GM21447 (cell line): Measurements from ENCODE around the gene H2BW1.
"Not testable (repeated sequence)": the region's sequence is repeated elsewhere in the genome, so short reads cannot be mapped to it uniquely, and the experiment has no call there.

Experiments
- ATAC-seq: cut with Tn5 transposase; IDR thresholded peaks from one replicate; pipeline ENCODE4 v1.9.1; 2021; ENCODE audit not compliant: unreplicated experiment

Gene H2BW1, protein sequence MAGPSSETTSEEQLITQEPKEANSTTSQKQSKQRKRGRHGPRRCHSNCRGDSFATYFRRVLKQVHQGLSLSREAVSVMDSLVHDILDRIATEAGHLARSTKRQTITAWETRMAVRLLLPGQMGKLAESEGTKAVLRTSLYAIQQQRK

DNA sequence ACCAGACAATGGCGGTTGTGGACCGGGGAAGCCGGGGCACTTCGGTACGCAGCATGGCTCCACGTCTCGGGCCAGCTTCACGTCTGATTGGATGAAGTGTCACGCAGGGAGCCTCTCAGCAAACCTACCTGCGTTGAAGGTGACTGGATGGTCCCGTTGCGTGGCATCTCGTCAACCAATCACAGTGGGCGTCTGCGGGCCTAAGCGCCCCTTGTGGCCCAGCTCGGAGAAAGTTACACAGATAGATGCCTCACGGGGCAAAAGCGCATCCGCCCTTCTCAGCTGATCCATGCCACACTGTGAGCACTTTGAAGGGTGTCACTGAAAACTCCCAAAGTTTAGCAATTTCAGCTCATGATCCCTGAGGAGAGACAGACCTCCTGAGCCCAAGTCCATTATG lies at the start of gene H2BW1:
TSS of gene H2BW1 (minus strand) at position 103 of the 400 bp plus-strand sequence. CDS start 132 bp downstream, outside the sequence.
- no peak for ATAC-seq

DNA sequence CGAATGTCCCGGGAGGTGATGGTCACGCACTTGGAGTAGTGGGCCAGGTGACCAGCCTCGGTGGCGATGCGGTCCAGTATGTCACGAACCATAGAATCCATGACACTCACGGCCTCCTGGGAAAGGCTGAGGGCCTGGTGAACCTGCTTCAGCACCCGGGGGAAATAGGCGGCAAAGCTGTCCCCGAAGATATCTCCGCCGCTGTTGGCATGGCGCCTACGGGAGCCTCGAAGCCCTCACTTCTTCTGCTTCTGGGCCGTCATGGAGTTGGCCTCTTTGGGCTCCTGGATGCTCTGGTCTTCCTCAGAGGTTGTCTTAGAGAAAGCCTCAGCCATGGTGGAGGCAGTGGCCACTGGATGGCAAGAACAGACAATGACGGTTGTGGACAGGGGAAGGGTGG lies 49.1 kb upstream of the H2BW1 start:
- not testable (repeated sequence) for ATAC-seq

DNA sequence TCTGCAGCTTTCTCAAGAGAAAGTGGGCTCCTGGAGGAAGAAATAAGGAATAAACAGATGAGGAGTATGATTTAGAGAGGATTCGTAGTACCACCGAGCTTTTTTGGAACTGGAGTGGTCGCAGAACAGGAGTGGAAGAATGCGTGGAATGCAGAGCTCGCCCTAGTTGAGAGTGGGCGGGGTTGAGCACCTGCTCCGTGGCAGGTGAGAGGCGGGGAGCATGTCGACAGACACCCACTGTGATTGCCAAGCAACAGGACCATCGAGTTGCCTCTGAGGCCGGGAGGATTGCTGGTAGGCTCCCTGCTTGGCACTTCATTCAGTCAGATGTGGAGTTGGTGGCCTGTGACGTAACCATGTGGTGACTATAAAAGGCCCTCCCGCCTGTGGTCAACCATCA lies 41.4 kb upstream of the H2BW1 start:
- ATAC-seq = not testable (repeated sequence)

DNA sequence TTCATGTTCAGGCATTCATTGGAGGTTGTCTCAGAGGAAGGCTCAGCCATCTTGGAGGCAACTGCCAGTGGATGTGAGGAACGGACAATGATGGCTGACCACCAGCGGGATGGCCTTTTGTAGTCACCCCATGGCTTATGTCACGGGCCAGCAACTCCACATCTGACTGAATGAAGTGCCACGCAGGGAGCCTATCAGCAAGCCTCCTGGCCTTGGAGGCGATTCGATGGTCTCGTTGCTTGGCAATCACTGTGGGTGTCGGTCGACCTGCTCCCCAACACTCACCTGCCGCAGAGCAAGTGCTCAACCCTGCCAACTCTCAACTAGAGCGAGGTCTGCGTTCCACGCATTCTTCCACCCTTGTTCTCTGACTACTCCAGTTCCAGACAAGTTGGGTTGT lies 33.7 kb upstream of the H2BW1 start:
- ATAC-seq = no peak

DNA sequence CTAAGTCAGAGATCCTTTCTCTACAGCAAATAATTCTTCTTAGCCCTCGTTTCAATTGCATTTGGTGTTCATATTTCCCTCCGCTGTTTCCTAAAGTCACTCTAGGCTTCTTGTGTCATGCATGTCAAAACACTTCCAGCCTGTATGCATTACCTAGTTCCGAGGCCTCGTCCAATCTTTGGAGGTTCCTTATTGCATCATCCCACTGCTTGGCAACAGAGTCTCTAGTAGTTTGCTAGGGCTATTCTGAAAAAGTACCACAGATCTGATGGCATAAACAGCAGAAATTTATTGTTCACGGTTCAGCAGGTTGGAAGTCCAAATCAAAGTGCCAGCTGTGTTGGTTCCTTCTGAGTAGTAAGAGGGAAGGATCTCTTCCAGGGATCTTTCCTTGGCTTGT lies 32.1 kb upstream of the H2BW1 start:
- no peak for ATAC-seq

DNA sequence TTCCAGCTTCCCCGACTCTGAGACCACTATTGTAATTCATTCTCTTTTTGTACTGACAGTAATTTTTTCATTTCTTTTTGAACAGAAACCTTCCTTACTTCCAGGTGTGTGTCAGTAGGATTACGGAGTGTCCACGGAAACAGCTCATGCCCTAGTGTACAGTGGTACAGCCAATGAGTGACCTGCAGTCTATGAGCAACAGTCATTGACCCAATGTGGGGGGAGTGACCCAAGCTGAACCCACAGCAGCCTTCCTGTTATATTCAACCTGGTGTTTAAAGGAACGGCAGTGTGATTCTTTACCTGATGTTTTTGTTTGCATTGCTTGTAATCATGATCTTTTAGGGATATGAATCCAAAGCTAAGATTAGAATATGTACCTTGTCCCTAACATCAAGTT lies 27.5 kb upstream of the H2BW1 start:
- ATAC-seq = no peak

DNA sequence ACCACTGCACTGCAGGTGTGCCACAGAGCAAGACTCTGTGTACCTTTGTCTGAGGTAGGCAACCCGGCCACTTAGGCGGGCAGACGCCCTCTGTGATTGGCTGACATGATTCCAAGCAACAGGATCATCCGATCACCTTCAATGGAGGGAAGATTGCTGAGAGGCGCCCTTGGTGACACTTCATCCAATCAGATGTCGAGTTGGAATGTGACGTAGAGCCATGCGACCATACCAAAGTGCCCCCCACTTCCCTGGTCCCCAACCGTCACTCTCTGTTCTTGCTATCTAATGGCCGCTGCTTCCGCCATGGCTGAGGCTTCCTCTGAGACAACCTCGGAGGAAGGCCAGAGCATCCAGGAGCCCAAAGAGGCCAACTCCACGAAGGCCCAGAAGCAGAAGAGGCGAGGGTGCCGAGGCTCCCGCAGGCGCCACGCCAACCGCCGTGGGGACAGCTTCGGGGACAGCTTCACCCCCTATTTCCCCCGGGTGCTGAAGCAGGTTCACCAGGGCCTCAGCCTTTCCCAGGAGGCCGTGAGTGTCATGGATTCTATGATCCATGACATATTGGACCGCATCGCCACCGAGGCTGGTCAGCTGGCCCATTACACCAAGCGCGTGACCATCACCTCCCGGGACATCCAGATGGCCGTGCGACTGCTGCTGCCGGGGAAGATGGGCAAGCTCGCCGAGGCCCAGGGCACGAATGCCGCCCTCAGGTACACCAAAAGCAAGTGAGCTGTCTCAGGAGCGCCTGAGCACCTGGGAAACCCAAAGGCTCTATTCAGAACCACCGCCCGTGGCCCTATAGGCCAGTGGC lies 26.4 kb upstream of the H2BW1 start, which contains the start of gene H2BW2:
TSS of gene H2BW2 (plus strand) at position 268 of the 817 bp plus-strand sequence. CDS start at position 307, 39 bp downstream.
- no peak for ATAC-seq

DNA sequence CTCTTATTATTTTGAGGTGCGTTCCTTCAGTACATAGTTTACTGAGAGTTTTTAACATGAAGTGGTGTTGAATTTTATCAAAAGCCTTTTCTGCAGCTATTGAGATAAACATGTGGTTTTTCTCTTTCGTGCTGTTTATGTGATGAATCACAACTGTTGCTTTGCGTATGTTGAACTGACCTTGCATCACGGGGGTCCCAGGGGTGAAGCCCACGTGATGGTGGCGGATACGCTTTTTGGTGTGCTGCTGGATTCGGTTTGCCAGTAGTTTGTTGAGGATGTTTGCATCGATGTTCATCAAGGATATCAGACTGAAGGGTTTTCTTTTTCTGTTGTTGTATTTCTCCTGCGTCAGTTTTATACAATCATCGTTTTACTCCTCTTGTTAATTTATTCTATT lies 4.6 kb upstream of the H2BW1 start:
- no peak for ATAC-seq

DNA sequence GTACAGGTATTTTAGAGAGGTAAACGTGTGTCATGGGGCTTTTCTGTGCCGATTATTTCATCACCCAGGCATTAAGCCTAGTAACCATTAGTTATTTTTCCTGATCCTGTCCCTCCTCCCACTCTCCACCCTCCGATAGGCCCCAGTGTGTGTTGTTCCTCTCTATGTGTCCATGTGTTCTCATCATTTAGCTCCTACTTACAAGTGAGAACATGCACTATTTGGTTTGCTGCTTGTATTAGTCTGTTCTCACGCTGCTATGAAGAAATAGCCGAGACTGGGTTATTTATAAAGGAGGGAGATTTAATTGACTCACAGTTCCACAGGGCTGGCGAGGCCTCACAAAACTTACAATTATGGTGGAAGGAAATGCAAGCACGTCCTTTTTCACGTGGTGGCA lies 2.1 kb upstream of the H2BW1 start:
- not testable (repeated sequence) for ATAC-seq

DNA sequence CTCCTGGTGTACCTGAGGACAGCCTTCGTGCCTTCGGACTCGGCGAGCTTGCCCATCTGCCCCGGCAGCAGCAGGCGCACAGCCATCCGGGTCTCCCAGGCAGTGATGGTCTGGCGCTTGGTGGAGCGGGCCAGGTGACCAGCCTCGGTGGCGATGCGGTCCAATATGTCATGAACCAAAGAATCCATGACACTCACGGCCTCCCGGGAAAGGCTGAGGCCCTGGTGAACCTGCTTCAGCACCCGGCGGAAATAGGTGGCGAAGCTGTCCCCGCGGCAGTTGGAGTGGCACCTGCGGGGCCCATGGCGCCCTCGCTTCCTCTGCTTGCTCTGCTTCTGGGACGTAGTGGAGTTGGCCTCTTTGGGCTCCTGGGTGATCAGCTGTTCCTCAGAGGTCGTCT lies 350 bp downstream of the H2BW1 start:
- ATAC-seq = no peak

DNA sequence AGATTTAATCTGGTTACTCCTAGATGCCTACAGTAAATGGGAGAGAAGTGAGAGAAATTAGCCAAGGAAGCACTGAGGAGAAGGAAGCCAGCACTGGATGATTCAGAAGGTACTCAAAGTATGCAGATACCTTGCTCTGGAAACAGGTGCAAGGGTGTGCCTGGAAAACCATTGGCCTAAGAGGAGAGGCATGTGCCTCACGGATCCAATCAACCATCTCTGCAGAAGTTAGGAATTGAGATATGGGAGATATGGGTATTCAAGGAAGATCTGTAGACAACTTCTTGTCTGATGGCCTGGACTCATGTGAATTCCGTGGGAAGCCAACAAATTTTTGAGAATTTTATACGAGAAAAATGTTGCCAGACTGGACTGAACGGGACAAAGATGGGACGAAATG lies 4.7 kb downstream of the H2BW1 start:
- ATAC-seq = no peak

DNA sequence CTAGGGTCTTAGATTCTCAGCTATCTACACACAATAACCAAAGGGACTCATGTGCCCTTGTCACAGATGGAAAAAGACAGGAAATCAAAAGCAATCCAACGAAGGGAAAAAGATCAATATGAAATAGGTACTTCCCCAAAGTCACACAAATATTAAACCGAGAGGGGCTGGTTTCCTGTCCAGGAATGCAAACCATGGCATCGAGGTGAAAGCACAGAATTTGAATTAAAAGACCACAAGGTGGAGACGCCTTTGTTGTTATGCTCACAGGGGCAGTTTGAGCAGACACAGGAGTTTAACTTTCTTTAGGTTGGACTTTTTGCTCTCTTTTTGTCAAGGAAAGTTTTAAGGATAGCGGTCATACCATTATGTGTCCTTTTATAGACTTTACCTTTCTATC lies 14.3 kb downstream of the H2BW1 start:
- ATAC-seq = no peak

DNA sequence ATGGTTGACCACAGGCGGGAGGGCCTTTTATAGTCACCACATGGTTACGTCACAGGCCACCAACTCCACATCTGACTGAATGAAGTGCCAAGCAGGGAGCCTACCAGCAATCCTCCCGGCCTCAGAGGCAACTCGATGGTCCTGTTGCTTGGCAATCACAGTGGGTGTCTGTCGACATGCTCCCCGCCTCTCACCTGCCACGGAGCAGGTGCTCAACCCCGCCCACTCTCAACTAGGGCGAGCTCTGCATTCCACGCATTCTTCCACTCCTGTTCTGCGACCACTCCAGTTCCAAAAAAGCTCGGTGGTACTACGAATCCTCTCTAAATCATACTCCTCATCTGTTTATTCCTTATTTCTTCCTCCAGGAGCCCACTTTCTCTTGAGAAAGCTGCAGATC lies 30.0 kb downstream of the H2BW1 start:
- ATAC-seq = not testable (repeated sequence)

DNA sequence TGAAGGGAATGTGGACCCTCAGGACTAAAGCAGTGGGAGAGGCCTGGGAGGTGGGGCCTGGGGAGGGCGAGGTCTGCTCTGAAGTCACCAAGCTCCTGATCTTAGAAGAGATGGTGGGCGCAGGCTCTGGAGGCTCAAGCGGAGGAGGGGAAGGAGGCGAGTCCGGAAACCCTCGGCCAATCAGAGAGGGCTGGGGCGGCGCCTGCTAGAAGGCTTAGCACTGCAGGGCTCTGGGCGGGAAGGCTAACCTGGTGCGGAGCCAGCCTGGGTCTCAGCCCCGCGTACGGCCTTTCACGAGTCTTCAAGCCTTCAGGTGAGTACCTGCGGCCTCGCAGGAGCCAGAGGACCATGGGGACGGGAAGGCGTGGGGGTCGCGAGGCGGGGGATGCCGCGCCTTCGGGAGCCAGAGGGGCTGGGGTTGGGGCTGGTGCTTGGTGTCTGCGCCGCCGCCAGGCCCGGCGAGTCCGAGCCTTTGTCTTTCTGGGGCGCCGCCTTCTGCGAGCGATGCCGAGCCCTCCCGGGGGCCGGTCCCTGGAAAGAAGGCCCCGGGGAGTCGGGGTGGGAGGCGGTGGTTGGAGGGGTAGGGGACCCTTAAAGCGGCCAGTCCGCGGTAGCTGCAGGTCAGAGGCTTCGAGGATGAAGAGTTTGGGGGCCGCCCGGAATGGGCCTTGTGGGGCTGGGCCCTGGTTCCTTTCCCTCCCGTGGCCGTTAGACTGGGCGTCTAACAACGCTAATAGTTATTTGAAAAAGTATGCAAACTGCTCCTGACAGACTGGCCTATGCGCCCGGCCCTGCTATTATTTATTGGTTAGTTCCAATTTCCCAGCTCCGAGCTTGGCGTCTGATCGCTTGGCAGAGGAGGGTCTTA lies 50.9 kb downstream of the H2BW1 start, which contains the start of gene TMSB15B:
TSS of gene TMSB15B (plus strand) at position 217 of the 868 bp plus-strand sequence.
- peak; percentile 98 for ATAC-seq
